T-cell (primary cell): ENCODE measurements around the gene PPP2R3B. TPM values are rescaled to one million over a fixed set of nuclear protein-coding genes. Genes with fewer than 3 reads are reported as not detected.
"Not testable (repeated sequence)": the region's sequence is repeated elsewhere in the genome, so short reads cannot be mapped to it uniquely, and the experiment has no call there.

ENCODE experiments used
- ATAC-seq, 4 experiments: fragments of 200-7000 bp in 3 of 4; fragments of 150-1000 bp in 1 of 4; cut with Tn5 transposase; replicated peaks in 1 of 4; 1 replicate in 3 of 4; 2 replicates in 1 of 4; pipeline ENCODE4 v1.10.0; 2021; ENCODE audit warnings: moderate library complexity in 3 of 4, mild to moderate bottlenecking in 2 of 4, moderate number of reproducible peaks in 1 of 4
- CTCF ChIA-PET, 2 donors: fragments of 300-600 bp; sonication (Branson Sonifier 250); formaldehyde crosslinking; loops; one replicate each; lab custom pipeline; 2022; ENCODE audit warnings: antibody characterized with exemption in 2 of 2; lab: Charles Lee
- POLR2A ChIA-PET, 2 donors: fragments of 300-600 bp; sonication (Branson Sonifier 250); formaldehyde crosslinking; loops; one replicate each; lab custom pipeline; 2022; ENCODE audit warnings: antibody characterized with exemption in 2 of 2; lab: Charles Lee
- DNase-seq, 35 experiments: peaks; one replicate each; pipeline versions ENCODE4 v3.0.0 to v3.0.0-alpha.2; 2013 to 2023
- H3K27ac ChIP-seq: one replicate; pipeline ENCODE4 v1.5.1; 2013; ENCODE audit warnings: low read length
- H3K27me3 ChIP-seq, 2 experiments: replicated peaks in 1 of 2; 1 replicate in 1 of 2; 2 replicates in 1 of 2; pipeline versions ENCODE4 v1.6.1 to v1.7.0; 2013; ENCODE audit warnings: low read length in 1 of 2, mixed read lengths in 1 of 2; ENCODE audit not compliant: control insufficient read depth in 2 of 2, insufficient read depth in 2 of 2; ENCODE audit errors: extremely low read depth in 1 of 2
- H3K36me3 ChIP-seq, 2 donors: 1 replicate in 1 of 2; 2 replicates in 1 of 2; pipeline versions ENCODE4 v1.6.1 to v1.7.0; 2013; ENCODE audit warnings: low read length in 1 of 2; ENCODE audit not compliant: control insufficient read depth in 2 of 2, insufficient read depth in 1 of 2; ENCODE audit errors: extremely low read depth in 1 of 2
- H3K4me1 ChIP-seq, 2 experiments: 1 replicate in 1 of 2; 2 replicates in 1 of 2; pipeline versions ENCODE4 v1.6.1 to v1.7.0; 2013; ENCODE audit warnings: low read length in 2 of 2, mixed read lengths in 1 of 2; ENCODE audit not compliant: insufficient read depth in 2 of 2, control insufficient read depth in 1 of 2; ENCODE audit errors: extremely low read depth in 1 of 2
- H3K4me3 ChIP-seq, 2 donors: 1 replicate in 1 of 2; 2 replicates in 1 of 2; pipeline versions ENCODE4 v1.5.1 to v1.7.0; 2013; ENCODE audit warnings: mild to moderate bottlenecking in 2 of 2, low read length in 1 of 2, moderate library complexity in 1 of 2; ENCODE audit not compliant: control insufficient read depth in 1 of 2; ENCODE audit errors: extremely low read depth in 1 of 2
- H3K9me3 ChIP-seq: 2 replicates; pipeline ENCODE4 v1.7.0; 2013
- H3K27ac Mint-ChIP-seq, 2 donors: one replicate each; pipeline ENCODE4 v1.8.0; 2020 to 2021; ENCODE audit warnings: mild to moderate bottlenecking in 2 of 2, mixed read lengths in 2 of 2
- H3K27me3 Mint-ChIP-seq, 2 donors: one replicate each; pipeline ENCODE4 v1.8.0; 2021 to 2022; ENCODE audit warnings: mixed read lengths in 2 of 2
- H3K36me3 Mint-ChIP-seq: one replicate; pipeline ENCODE4 v1.8.0; 2021; ENCODE audit warnings: mixed read lengths
- H3K4me1 Mint-ChIP-seq, 3 donors: one replicate each; pipeline ENCODE4 v1.8.0; 2020 to 2022; ENCODE audit warnings: mixed read lengths in 3 of 3, mild to moderate bottlenecking in 1 of 3
- H3K4me3 Mint-ChIP-seq, 3 donors: one replicate each; pipeline ENCODE4 v1.8.0; 2020 to 2022; ENCODE audit warnings: mild to moderate bottlenecking in 3 of 3, mixed read lengths in 3 of 3, moderate library complexity in 3 of 3
- H3K9me3 Mint-ChIP-seq, 3 donors: one replicate each; pipeline ENCODE4 v1.8.0; 2020 to 2022; ENCODE audit warnings: mixed read lengths in 3 of 3
- WGBS: methylation state at CpG from one replicate; pipeline ENCODE4 v1.1.5; 2013; ENCODE audit warnings: missing lambda C conversion rate; ENCODE audit not compliant: insufficient coverage; 5-methylcytosine and 5-hydroxymethylcytosine counted together
- total RNA-seq, 35 experiments: library from RNA in 6 of 35; stranded (reverse) in 6 of 35; fragments of 120-200 nt in 1 of 35; gene quantifications; one replicate each; pipeline versions ENCODE4 v1.2.1 to v1.2.4 and lab custom pipeline; 2013 to 2026

The PPP2R3B gene
- total RNA-seq (10 to 100 TPM; 30.5 to 56.5 (median 46.6) TPM), total RNA-seq (lab: John Stamatoyannopoulos, UW) (8.2 to 52.9 (median 20.9) reads per million in 29 experiments)
- total RNA-seq (2013), result 16.1 TPM

- peaks cover 8 to 13% (median 8%) of the 10 kb centered on the region in 3 donors for H3K4me1 Mint-ChIP-seq
- no peaks in the 10 kb centered on the region for H3K36me3 ChIP-seq
- POLR2A ChIA-PET, result no interaction called here
- no peaks in the 10 kb centered on the region for H3K27me3 ChIP-seq
- peak within 1 kb of the TSS; percentile 87 to 89 (median 88) for H3K4me3 Mint-ChIP-seq
- H3K4me3 ChIP-seq, result peak within 1 kb of the TSS; percentile 79 to 95
- H3K9me3 ChIP-seq, result no peaks in the 10 kb centered on the region
- no peaks in the 10 kb centered on the region for H3K36me3 Mint-ChIP-seq
- H3K27ac ChIP-seq, result peak within 1 kb of the TSS; percentile 99
- DNase-seq (peak; percentile 93 to 100 (median 98)), ATAC-seq (peak; percentile 87 to 94 (median 94))
- H3K27me3 Mint-ChIP-seq, result peaks cover 0 to 1% of the 10 kb centered on the region in 2 donors
- WGBS, result under 1% methylated on average over 102 of the region's 102 CpGs
- peak within 1 kb of the TSS; percentile 95 to 98 for H3K27ac Mint-ChIP-seq
- H3K9me3 Mint-ChIP-seq, result no peaks in the 10 kb centered on the region
- CTCF ChIA-PET, result no interaction called here
- H3K4me1 ChIP-seq, result peaks cover 2 to 14% of the 10 kb centered on the region in 2 experiments
Measured at GRCh38 chrX:386768-387575, at the start of gene PPP2R3B. Gene PPP2R3B, minus strand, starts transcription at chrX:386907. Its CDS starts 216 bp downstream, at chrX:386691.

- DNase-seq, result no peak
- no peak overlapping the region for H3K27ac Mint-ChIP-seq
- POLR2A ChIA-PET, result no interaction called here
Measured at GRCh38 chrX:435536-436122, 48.9 kb upstream of the PPP2R3B start.

GRCh38 chrX:434946-435345, 48.2 kb upstream of the PPP2R3B start:
- no peaks in the 10 kb centered on the region for H3K9me3 ChIP-seq
- no peak overlapping the region for H3K27ac ChIP-seq
- H3K27me3 Mint-ChIP-seq, result peaks cover 0 to 13% of the 10 kb centered on the region in 2 donors

More at GRCh38 chrX:435536-436122, 48.9 kb upstream of the PPP2R3B start:
- 75% methylated on average over 16 of the region's 29 CpGs for whole genome bisulfite sequencing
- Histone ChIP-seq H3K9me3 (no peaks in the 10 kb centered on the region), H3K27ac (no peak overlapping the region), H3K4me1 (no peaks in the 10 kb centered on the region), H3K27me3 (peaks cover 0 to 11% of the 10 kb centered on the region in 2 experiments), H3K4me3 (no peak overlapping the region), H3K36me3 (no peaks in the 10 kb centered on the region)
- CTCF ChIA-PET, result no interaction called here
- Mint-ChIP-seq H3K9me3 (peaks cover 0 to 19% (median 3%) of the 10 kb centered on the region in 3 donors), H3K4me3 (no peak overlapping the region), H3K27me3 (peaks cover 0 to 7% of the 10 kb centered on the region in 2 donors), H3K36me3 (no peaks in the 10 kb centered on the region), H3K4me1 (peaks cover 0 to 15% (median 9%) of the 10 kb centered on the region in 3 donors)
- ATAC-seq, result no peak

GRCh38 chrX:433771-434170, 47.1 kb upstream of the PPP2R3B start:
- ChIA-PET CTCF (no interaction called here), POLR2A (no interaction called here)
- no peak overlapping the region for H3K27ac Mint-ChIP-seq
- H3K36me3 ChIP-seq, result no peaks in the 10 kb centered on the region
- peaks cover 4 to 17% of the 10 kb centered on the region in 2 donors for H3K27me3 Mint-ChIP-seq
- H3K27me3 ChIP-seq, result peaks cover 0 to 21% of the 10 kb centered on the region in 2 experiments
- no peak for DNase-seq
- no peak overlapping the region for H3K27ac ChIP-seq
- 92% methylated on average over 20 of the region's 26 CpGs for WGBS
- no peak overlapping the region for H3K4me3 Mint-ChIP-seq
- no peaks in the 10 kb centered on the region for H3K9me3 ChIP-seq
- H3K4me1 ChIP-seq, result no peaks in the 10 kb centered on the region
- ATAC-seq, result no peak
- H3K9me3 Mint-ChIP-seq, result peaks cover 0 to 7% (median 3%) of the 10 kb centered on the region in 3 donors
- H3K36me3 Mint-ChIP-seq, result no peaks in the 10 kb centered on the region
- no peak overlapping the region for H3K4me3 ChIP-seq
- peaks cover 0 to 18% (median 9%) of the 10 kb centered on the region in 3 donors for H3K4me1 Mint-ChIP-seq

More at GRCh38 chrX:434946-435345, 48.2 kb upstream of the PPP2R3B start:
- POLR2A ChIA-PET, result no interaction called here
- H3K36me3 Mint-ChIP-seq, result no peaks in the 10 kb centered on the region
- H3K4me3 ChIP-seq, result no peak overlapping the region
- no peak overlapping the region for H3K27ac Mint-ChIP-seq
- CTCF ChIA-PET, result no interaction called here
- H3K9me3 Mint-ChIP-seq, result peaks cover 0 to 13% (median 3%) of the 10 kb centered on the region in 3 donors
- no peaks in the 10 kb centered on the region for H3K36me3 ChIP-seq
- no peak overlapping the region for H3K4me3 Mint-ChIP-seq
- 79% methylated on average over 13 of the region's 17 CpGs for WGBS
- peaks cover 0 to 11% of the 10 kb centered on the region in 2 experiments for H3K27me3 ChIP-seq
- H3K4me1 ChIP-seq, result no peaks in the 10 kb centered on the region
- peaks cover 0 to 15% (median 9%) of the 10 kb centered on the region in 3 donors for H3K4me1 Mint-ChIP-seq
- ATAC-seq (no peak), DNase-seq (no peak)

GRCh38 chrX:432666-433065, 46.0 kb upstream of the PPP2R3B start:
- H3K4me1 ChIP-seq, H3K9me3 Mint-ChIP-seq, ATAC-seq, H3K4me3 Mint-ChIP-seq, H3K4me3 ChIP-seq, H3K9me3 ChIP-seq, H3K27ac ChIP-seq, H3K36me3 Mint-ChIP-seq, DNase-seq, CTCF ChIA-PET, H3K36me3 ChIP-seq, POLR2A ChIA-PET, H3K27ac Mint-ChIP-seq: not testable (repeated sequence)
- WGBS, result 80% methylated on average over 4 of the region's 12 CpGs
- peaks cover 0 to 29% of the 10 kb centered on the region in 2 experiments for H3K27me3 ChIP-seq
- Mint-ChIP-seq H3K27me3 (peaks cover 10 to 24% of the 10 kb centered on the region in 2 donors), H3K4me1 (peaks cover 4 to 19% (median 14%) of the 10 kb centered on the region in 3 donors)

GRCh38 chrX:431492-432111, 44.9 kb upstream of the PPP2R3B start:
- H3K36me3 Mint-ChIP-seq, result no peaks in the 10 kb centered on the region
- CTCF ChIA-PET, result no interaction called here
- no peak overlapping the region for H3K27ac Mint-ChIP-seq
- 100% methylated on average over 1 of the region's 2 CpGs for WGBS
- no peak overlapping the region for H3K4me3 Mint-ChIP-seq
- Histone ChIP-seq H3K27ac (no peak overlapping the region), H3K36me3 (no peaks in the 10 kb centered on the region), H3K4me3 (no peak overlapping the region), H3K9me3 (no peaks in the 10 kb centered on the region), H3K4me1 (peaks cover 0 to 7% of the 10 kb centered on the region in 2 experiments), H3K27me3 (peaks cover 0 to 35% of the 10 kb centered on the region in 2 experiments)
- ATAC-seq, result no peak
- H3K27me3 Mint-ChIP-seq, result peaks cover 14 to 30% of the 10 kb centered on the region in 2 donors
- peaks cover 4 to 11% (median 10%) of the 10 kb centered on the region in 3 donors for H3K4me1 Mint-ChIP-seq
- peaks cover 0 to 5% (median 3%) of the 10 kb centered on the region in 3 donors for H3K9me3 Mint-ChIP-seq
- no peak for DNase-seq
- POLR2A ChIA-PET, result no interaction called here
